BLaER1 treated with 17β-estradiol and CSF1 and Interleukin-3, amounts not matched to agents 10 nM and 100 nM (cell line): ENCODE results near the gene PLAC8.

Experiments
- H3K27ac ChIP-seq, 11 experiments: shearing (Covaris generic); formaldehyde crosslinking; 2 replicates each; pipeline ENCODE4 v1.8.1; 2022
- H3K27me3 ChIP-seq, 11 experiments: shearing (Covaris generic); formaldehyde crosslinking; 2 replicates each; pipeline ENCODE4 v1.8.1; 2022
- H3K36me3 ChIP-seq, 11 experiments: shearing (Covaris generic); formaldehyde crosslinking; 2 replicates each; pipeline ENCODE4 v1.8.1; 2022
- H3K4me1 ChIP-seq, 10 experiments: shearing (Covaris generic); formaldehyde crosslinking; 2 replicates each; pipeline ENCODE4 v1.8.1; 2022
- H3K4me2 ChIP-seq, 11 experiments: shearing (Covaris generic); formaldehyde crosslinking; 2 replicates each; pipeline ENCODE4 v1.8.1; 2022
- H3K4me3 ChIP-seq, 10 experiments: shearing (Covaris generic); formaldehyde crosslinking; 2 replicates each; pipeline ENCODE4 v1.8.1; 2022
- H3K9ac ChIP-seq, 11 experiments: shearing (Covaris generic); formaldehyde crosslinking; 2 replicates each; pipeline ENCODE4 v1.8.1; 2022
- H3K9me3 ChIP-seq, 11 experiments: shearing (Covaris generic); formaldehyde crosslinking; replicated peaks in 1 of 11; 2 replicates each; pipeline ENCODE4 v1.8.1; 2022
- H4K20me1 ChIP-seq, 11 experiments: shearing (Covaris generic); formaldehyde crosslinking; 2 replicates each; pipeline ENCODE4 v1.8.1; 2022
- Cebpa-rat ChIP-seq, 11 experiments: shearing (Covaris generic); IDR thresholded peaks; 2 replicates each; pipeline ENCODE4 v1.8.1; 2022

PLAC8 gene

GRCh38 chr4:83139514-83140156 is 25.1 kb upstream of the PLAC8 start:
- H4K20me1 ChIP-seq, result no peaks in the 10 kb centered on the region
- peaks cover 0 to 11% (median 0%) of the 10 kb centered on the region in 11 experiments; a peak in 3 of 22 replicates for H3K36me3 ChIP-seq
- no peak overlapping the region for H3K27ac ChIP-seq
- no peaks in the 10 kb centered on the region for H3K27me3 ChIP-seq
- H3K4me3 ChIP-seq, result no peak overlapping the region
- no peak overlapping the region for H3K4me2 ChIP-seq
- no peak for TF ChIP-seq Cebpa-rat (IDR thresholded peaks at IDR 0.05)
- H3K9me3 ChIP-seq, result peaks cover 24 to 76% (median 43%) of the 10 kb centered on the region in 11 experiments
- H3K4me1 ChIP-seq, result peaks cover 0 to 20% (median 10%) of the 10 kb centered on the region in 10 experiments; a peak in 15 of 20 replicates
- H3K9ac ChIP-seq, result no peak overlapping the region

GRCh38 chr4:83138946-83139345 is 24.4 kb upstream of the PLAC8 start:
- Histone ChIP-seq H3K27me3 (no peaks in the 10 kb centered on the region), H3K4me2 (peak overlapping the region in 1 of 11 experiments; percentile 10; a peak in 1 of 22 replicates), H3K27ac (no peak overlapping the region), H3K4me1 (peaks cover 0 to 20% (median 10%) of the 10 kb centered on the region in 10 experiments; a peak in 15 of 20 replicates), H3K9ac (no peak overlapping the region), H3K36me3 (peaks cover 0 to 11% (median 0%) of the 10 kb centered on the region in 11 experiments; a peak in 3 of 22 replicates), H4K20me1 (no peaks in the 10 kb centered on the region), H3K9me3 (peaks cover 24 to 83% (median 50%) of the 10 kb centered on the region in 11 experiments), H3K4me3 (no peak overlapping the region)
- TF ChIP-seq Cebpa-rat (IDR thresholded peaks at IDR 0.05), result no peak

- H4K20me1 ChIP-seq, result no peaks in the 10 kb centered on the region
- no peaks in the 10 kb centered on the region; a peak in 1 of 22 replicates for H3K36me3 ChIP-seq
- no peak overlapping the region for H3K4me3 ChIP-seq
- peaks cover 14 to 57% (median 30%) of the 10 kb centered on the region in 11 experiments; a peak in 21 of 22 replicates for H3K9me3 ChIP-seq
- H3K9ac ChIP-seq, result no peak overlapping the region
- H3K27ac ChIP-seq, result peak overlapping the region in 3 of 11 experiments; percentile 2 to 17 (median 8); a peak in 3 of 22 replicates
- peak overlapping the region in 2 of 11 experiments; percentile 14 to 35; a peak in 2 of 22 replicates for H3K4me2 ChIP-seq
- H3K27me3 ChIP-seq, result no peaks in the 10 kb centered on the region
- TF ChIP-seq Cebpa-rat (IDR thresholded peaks at IDR 0.05), result no peak
- H3K4me1 ChIP-seq, result peaks cover 0 to 38% (median 9%) of the 10 kb centered on the region in 10 experiments; a peak in 11 of 20 replicates
These were observed 17.5 kb upstream of the PLAC8 start for GRCh38 chr4:83132065-83132464.

GRCh38 chr4:83129264-83129663 is 14.7 kb upstream of the PLAC8 start:
- no peaks in the 10 kb centered on the region for H3K36me3 ChIP-seq
- peaks cover 5 to 52% (median 18%) of the 10 kb centered on the region in 11 experiments; a peak in 18 of 22 replicates for H3K9me3 ChIP-seq
- H4K20me1 ChIP-seq, result no peaks in the 10 kb centered on the region
- H3K4me3 ChIP-seq, result no peak overlapping the region
- peak overlapping the region in 2 of 11 experiments; percentile 35 to 65; a peak in 3 of 22 replicates for H3K4me2 ChIP-seq
- peak overlapping the region in 1 of 11 experiments; percentile 2; a peak in 1 of 22 replicates for H3K9ac ChIP-seq
- H3K27ac ChIP-seq, result peak overlapping the region in 8 of 11 experiments; percentile 3 to 94 (median 90); a peak in 12 of 22 replicates
- peaks cover 3 to 64% (median 30%) of the 10 kb centered on the region in 10 experiments; a peak in 18 of 20 replicates for H3K4me1 ChIP-seq
- no peaks in the 10 kb centered on the region for H3K27me3 ChIP-seq
- TF ChIP-seq Cebpa-rat (IDR thresholded peaks at IDR 0.05), result no peak

GRCh38 chr4:83128240-83128929 is 13.9 kb upstream of the PLAC8 start:
- H3K27me3 ChIP-seq, result no peaks in the 10 kb centered on the region
- H3K9me3 ChIP-seq, result peaks cover 0 to 50% (median 18%) of the 10 kb centered on the region in 11 experiments; a peak in 17 of 22 replicates
- no peak overlapping the region for H3K4me3 ChIP-seq
- no peak overlapping the region for H3K9ac ChIP-seq
- H3K27ac ChIP-seq, result peak overlapping the region in 9 of 11 experiments; percentile 12 to 94 (median 90); a peak in 14 of 22 replicates
- H3K4me1 ChIP-seq, result peaks cover 6 to 73% (median 39%) of the 10 kb centered on the region in 10 experiments; a peak in 18 of 20 replicates
- no peaks in the 10 kb centered on the region for H3K36me3 ChIP-seq
- peak in 1 of 11 experiments; percentile 49; a peak in 3 of 22 replicates for TF ChIP-seq Cebpa-rat (IDR thresholded peaks at IDR 0.05)
- H3K4me2 ChIP-seq, result peak overlapping the region in 4 of 11 experiments; percentile 32 to 65 (median 34); a peak in 6 of 22 replicates
- no peaks in the 10 kb centered on the region for H4K20me1 ChIP-seq

- no peak for TF ChIP-seq Cebpa-rat (IDR thresholded peaks at IDR 0.05)
- H3K4me3 ChIP-seq, result peak overlapping the region in 1 of 10 experiments; percentile 38; a peak in 1 of 20 replicates
- peak overlapping the region in 9 of 11 experiments; percentile 29 to 94 (median 90); a peak in 18 of 22 replicates for H3K27ac ChIP-seq
- H3K36me3 ChIP-seq, result peaks cover 0 to 4% (median 0%) of the 10 kb centered on the region in 11 experiments; a peak in 2 of 22 replicates
- peaks cover 6 to 73% (median 48%) of the 10 kb centered on the region in 10 experiments; a peak in 18 of 20 replicates for H3K4me1 ChIP-seq
- peaks cover 12 to 76% (median 33%) of the 10 kb centered on the region in 11 experiments; a peak in 20 of 22 replicates for H3K9me3 ChIP-seq
- no peaks in the 10 kb centered on the region for H4K20me1 ChIP-seq
- peak overlapping the region in 1 of 11 experiments; percentile 27; a peak in 2 of 22 replicates for H3K9ac ChIP-seq
- H3K4me2 ChIP-seq, result peak overlapping the region in 7 of 11 experiments; percentile 40 to 79 (median 60); a peak in 13 of 22 replicates
- no peaks in the 10 kb centered on the region for H3K27me3 ChIP-seq
These were observed 11.2 kb upstream of the PLAC8 start for GRCh38 chr4:83125738-83126141.

GRCh38 chr4:83124111-83124780 is 9.7 kb upstream of the PLAC8 start:
- Histone ChIP-seq H3K9me3 (peaks cover 12 to 74% (median 33%) of the 10 kb centered on the region in 11 experiments; a peak in 20 of 22 replicates), H3K27ac (peak overlapping the region; percentile 68 to 94 (median 90); a peak in 21 of 22 replicates), H3K4me1 (peaks cover 6 to 76% (median 51%) of the 10 kb centered on the region in 10 experiments; a peak in 18 of 20 replicates), H3K4me3 (peak overlapping the region in 3 of 10 experiments; percentile 19 to 51 (median 25); a peak in 1 of 20 replicates), H3K4me2 (peak overlapping the region; percentile 14 to 73 (median 57); a peak in 21 of 22 replicates), H4K20me1 (no peaks in the 10 kb centered on the region), H3K27me3 (no peaks in the 10 kb centered on the region), H3K9ac (peak overlapping the region in 9 of 11 experiments; percentile 18 to 76 (median 68); a peak in 15 of 22 replicates), H3K36me3 (peaks cover 0 to 4% (median 0%) of the 10 kb centered on the region in 11 experiments; a peak in 2 of 22 replicates)
- TF ChIP-seq Cebpa-rat (IDR thresholded peaks at IDR 0.05), result peak; percentile 57 to 96 (median 89); a peak in 19 of 22 replicates

- Histone ChIP-seq H3K27me3 (no peaks in the 10 kb centered on the region), H3K4me3 (no peak overlapping the region), H3K27ac (peak overlapping the region in 5 of 11 experiments; percentile 16 to 93 (median 52); a peak in 10 of 22 replicates), H3K4me2 (peak overlapping the region in 5 of 11 experiments; percentile 2 to 47 (median 22); a peak in 5 of 22 replicates), H3K36me3 (peaks cover 0 to 4% (median 0%) of the 10 kb centered on the region in 11 experiments; a peak in 2 of 22 replicates), H3K9me3 (peaks cover 5 to 53% (median 21%) of the 10 kb centered on the region in 11 experiments; a peak in 17 of 22 replicates), H4K20me1 (no peaks in the 10 kb centered on the region), H3K4me1 (peaks cover 6 to 52% (median 35%) of the 10 kb centered on the region in 10 experiments; a peak in 18 of 20 replicates), H3K9ac (no peak overlapping the region)
- TF ChIP-seq Cebpa-rat (IDR thresholded peaks at IDR 0.05), result no peak
These were observed 6.7 kb upstream of the PLAC8 start for GRCh38 chr4:83121246-83121645.
